ENCODE data around the gene CPHXL2. TPM values are rescaled to one million over a fixed set of nuclear protein-coding genes. Genes with fewer than 3 reads are reported as not detected.

Gene CPHXL2
- total and polyA plus RNA-seq, 2 donors (not counting 1 experiment from before 2014, with no cell fraction given): not detected

GRCh38 chr16:75620326-75621169 is 56.3 kb downstream of the CPHXL2 start:
- H3K27me3 ChIP-seq (replicated peaks in 1 of 4; ENCODE audit: control extremely low read depth in 1 of 4, control insufficient read depth in 3 of 4, insufficient read depth in 4 of 4, low read length in 3 of 4): no peaks in the 10 kb centered on the region
- intact Hi-C loops (cut with micrococcal nuclease): no loop called here
- no peaks in the 10 kb centered on the region for H3K9me3 Mint-ChIP-seq (ENCODE audit: insufficient read depth)
- no peaks in the 10 kb centered on the region for H3K27me3 Mint-ChIP-seq
- H4K20me1 ChIP-seq (ENCODE audit: control insufficient read depth, insufficient read depth, low read length, poor library complexity, severe bottlenecking): no peaks in the 10 kb centered on the region
- peaks cover 35% of the 10 kb centered on the region for H3K79me2 ChIP-seq (ENCODE audit: control insufficient read depth, insufficient read depth, low read length)
- H3K4me2 ChIP-seq (replicated peaks; ENCODE audit: low read depth, low read length, poor library complexity, severe bottlenecking): no peak overlapping the region
- ChIA-PET CTCF (interaction anchor here (0.6 kb wide), 1 partner anchor 71 kb away, joined by 3 read pairs; no protein-coding TSS in a partner anchor), POLR2A (interaction anchor here (0.7 kb wide), 1 partner anchor 8 kb away, joined by 3 read pairs; no protein-coding TSS in a partner anchor)
- H3K27ac ChIP-seq (ENCODE audit: low read length in 2 of 2): no peak overlapping the region
- peaks cover 12 to 27% of the 10 kb centered on the region in 2 donors for H3K4me1 ChIP-seq (ENCODE audit: control insufficient read depth in 2 of 2, insufficient read depth in 2 of 2, low read length in 2 of 2)
- WGBS (ENCODE audit: insufficient coverage): 88% methylated on average over 15 of the region's 20 CpGs
- TF ChIP-seq CTCF (IDR thresholded peaks at IDR 0.05) (no peak), EZH2 (IDR thresholded peaks at IDR 0.05; ENCODE audit: borderline replicate concordance, insufficient read depth, low read depth, low read length, poor library complexity, severe bottlenecking) (no peak)
- DNase-seq: no peak
- peaks cover 3 to 32% of the 10 kb centered on the region in 2 experiments for H3K36me3 ChIP-seq (replicated peaks in 1 of 2; ENCODE audit: control extremely low read depth in 1 of 2, control insufficient read depth in 1 of 2, extremely low read depth in 1 of 2, insufficient read depth in 2 of 2, low read length in 1 of 2)
- H3K4me3 ChIP-seq (ENCODE audit: control extremely low read depth in 1 of 5, extremely low read depth in 1 of 5, insufficient read depth in 1 of 5, low read depth in 2 of 5, low read length in 4 of 5): no peak overlapping the region
- H3K27ac Mint-ChIP-seq: no peak overlapping the region
- no peak for ATAC-seq (ENCODE audit: low read depth)
- peak overlapping the region; percentile 16 for H3K4me3 Mint-ChIP-seq
- no peaks in the 10 kb centered on the region for H3K9me3 ChIP-seq (ENCODE audit: control extremely low read depth in 1 of 3, control insufficient read depth in 2 of 3, insufficient read depth in 1 of 3, low read length in 2 of 3)
- no peak overlapping the region for H3K9ac ChIP-seq (ENCODE audit: low read length)
- H2AFZ ChIP-seq (ENCODE audit: insufficient read depth, low read depth, low read length, poor library complexity, severe bottlenecking): no peak overlapping the region
- H3K4me1 Mint-ChIP-seq: peaks cover 27% of the 10 kb centered on the region

- H3K27me3 ChIP-seq (replicated peaks in 1 of 4; ENCODE audit: control extremely low read depth in 1 of 4, control insufficient read depth in 3 of 4, insufficient read depth in 4 of 4, low read length in 3 of 4): no peaks in the 10 kb centered on the region
- no peak overlapping the region for H3K4me2 ChIP-seq (replicated peaks; ENCODE audit: low read depth, low read length, poor library complexity, severe bottlenecking)
- intact Hi-C loops (cut with micrococcal nuclease): no loop called here
- Mint-ChIP-seq H3K9me3 (ENCODE audit: insufficient read depth) (no peaks in the 10 kb centered on the region), H3K27me3 (no peaks in the 10 kb centered on the region), H3K4me3 (no peak overlapping the region), H3K4me1 (peaks cover 27% of the 10 kb centered on the region), H3K27ac (no peak overlapping the region)
- H3K27ac ChIP-seq (ENCODE audit: low read length in 2 of 2): no peak overlapping the region
- ATAC-seq (ENCODE audit: low read depth) (no peak), DNase-seq (no peak)
- ChIA-PET CTCF (interaction anchor here (0.9 kb wide), 1 partner anchor 58 kb away, joined by 3 read pairs; no protein-coding TSS in a partner anchor), POLR2A (no interaction called here)
- WGBS (ENCODE audit: insufficient coverage): no CpG with 5 or more reads among the region's 2 CpGs
- H2AFZ ChIP-seq (ENCODE audit: insufficient read depth, low read depth, low read length, poor library complexity, severe bottlenecking): no peak overlapping the region
- TF ChIP-seq CTCF (IDR thresholded peaks at IDR 0.05) (no peak), EZH2 (IDR thresholded peaks at IDR 0.05; ENCODE audit: borderline replicate concordance, insufficient read depth, low read depth, low read length, poor library complexity, severe bottlenecking) (no peak)
- peaks cover 35% of the 10 kb centered on the region for H3K79me2 ChIP-seq (ENCODE audit: control insufficient read depth, insufficient read depth, low read length)
- H3K4me3 ChIP-seq (ENCODE audit: control extremely low read depth in 1 of 5, extremely low read depth in 1 of 5, insufficient read depth in 1 of 5, low read depth in 2 of 5, low read length in 4 of 5): no peak overlapping the region
- H4K20me1 ChIP-seq (ENCODE audit: control insufficient read depth, insufficient read depth, low read length, poor library complexity, severe bottlenecking): no peaks in the 10 kb centered on the region
- no peak overlapping the region for H3K9ac ChIP-seq (ENCODE audit: low read length)
- no peaks in the 10 kb centered on the region for H3K9me3 ChIP-seq (ENCODE audit: control extremely low read depth in 1 of 3, control insufficient read depth in 2 of 3, insufficient read depth in 1 of 3, low read length in 2 of 3)
- peaks cover 3 to 45% of the 10 kb centered on the region in 2 experiments for H3K36me3 ChIP-seq (replicated peaks in 1 of 2; ENCODE audit: control extremely low read depth in 1 of 2, control insufficient read depth in 1 of 2, extremely low read depth in 1 of 2, insufficient read depth in 2 of 2, low read length in 1 of 2)
- H3K4me1 ChIP-seq (ENCODE audit: control insufficient read depth in 2 of 2, insufficient read depth in 2 of 2, low read length in 2 of 2): peaks cover 12 to 26% of the 10 kb centered on the region in 2 donors
Observed at GRCh38 chr16:75618780-75619179, 58.0 kb downstream of the CPHXL2 start.

Measured in B cell (primary cell).